ENCODE data around the gene TCHH.

TCHH gene

GRCh38 chr1:152061952-152062351 lies 53.3 kb downstream of the TCHH start:
- no peak for DNase-seq (ENCODE audit: low read depth in 1 of 2, low spot score in 1 of 2)
